PC-3 (cell line): ENCODE data around the gene INCA1. TPM values are rescaled to one million over a fixed set of nuclear protein-coding genes. Genes with fewer than 3 reads are reported as not detected.

ENCODE experiments used
- ATAC-seq: fragments of 200-7000 bp; cut with Tn5 transposase; 2 replicates; pipeline ENCODE4 v1.9.1; 2020; ENCODE audit warnings: mild to moderate bottlenecking, moderate library complexity
- BruUV-seq: library from RNA; stranded (reverse); fragments of 400-500 nt; replicated peaks from 2 replicates; lab custom pipeline; 2021; lab: Mats Ljungman, UMichigan
- CTCF ChIA-PET: fragments of 300-600 bp; sonication (Branson Sonifier 250); formaldehyde crosslinking; loops from one replicate; lab custom pipeline; 2022; ENCODE audit warnings: antibody characterized with exemption; lab: Charles Lee
- POLR2A ChIA-PET: fragments of 300-600 bp; sonication (Branson Sonifier 250); formaldehyde crosslinking; loops from one replicate; lab custom pipeline; 2022; ENCODE audit warnings: antibody characterized with exemption; ENCODE audit not compliant: unreplicated experiment; lab: Charles Lee
- DNase-seq: peaks from one replicate; pipeline ENCODE4 v3.0.0-alpha.2; 2015
- H2AFZ ChIP-seq: fragments of 300-600 bp; sonication (generic); 2 replicates; pipeline ENCODE4 v1.6.0; 2016; ENCODE audit warnings: antibody characterized with exemption, low read length
- H3F3A ChIP-seq: fragments of 300-600 bp; sonication (generic); one replicate; pipeline ENCODE4 v1.6.0; 2017; ENCODE audit warnings: antibody characterized with exemption, low read length, control low read depth, mild to moderate bottlenecking; ENCODE audit not compliant: unreplicated experiment
- H3K27ac ChIP-seq: fragments of 300-600 bp; sonication (generic); 2 replicates; pipeline ENCODE4 v1.5.1; 2016; ENCODE audit warnings: mild to moderate bottlenecking, low read length
- H3K27me3 ChIP-seq: fragments of 300-600 bp; sonication (generic); 2 replicates; pipeline ENCODE4 v1.6.1; 2016; ENCODE audit warnings: low read length, mixed read lengths
- H3K36me3 ChIP-seq: fragments of 300-600 bp; sonication (generic); 2 replicates; pipeline ENCODE4 v1.6.1; 2016; ENCODE audit warnings: low read depth, mixed run types, low read length, mixed read lengths
- H3K4me1 ChIP-seq: fragments of 300-600 bp; sonication (generic); 2 replicates; pipeline ENCODE4 v1.5.1; 2016; ENCODE audit warnings: low read length; ENCODE audit not compliant: insufficient read depth
- H3K4me2 ChIP-seq: fragments of 300-600 bp; sonication (generic); 2 replicates; pipeline ENCODE4 v1.6.0; 2016; ENCODE audit warnings: low read length
- H3K4me3 ChIP-seq: fragments of 300-600 bp; sonication (generic); 2 replicates; pipeline ENCODE4 v1.5.1; 2016; ENCODE audit warnings: mild to moderate bottlenecking, low read length, mixed read lengths
- H3K79me2 ChIP-seq: fragments of 300-600 bp; sonication (generic); 2 replicates; pipeline ENCODE4 v1.6.1; 2017; ENCODE audit warnings: low read length, mixed read lengths
- H3K9ac ChIP-seq: fragments of 300-600 bp; sonication (generic); 2 replicates; pipeline ENCODE4 v1.6.0; 2016; ENCODE audit warnings: mild to moderate bottlenecking, low read length
- H3K9me2 ChIP-seq: fragments of 300-600 bp; sonication (generic); replicated peaks from 2 replicates; pipeline ENCODE4 v1.6.1; 2016; ENCODE audit warnings: mixed run types, low read length, mixed read lengths
- H3K9me3 ChIP-seq: fragments of 300-600 bp; sonication (generic); 2 replicates; pipeline ENCODE4 v1.6.1; 2016; ENCODE audit warnings: low read length, mixed read lengths
- H4K20me1 ChIP-seq: fragments of 300-600 bp; sonication (generic); 2 replicates; pipeline ENCODE4 v1.6.1; 2016; ENCODE audit warnings: low read length, mixed read lengths
- CTCF ChIP-seq: fragments of 300-600 bp; sonication (generic); conservative IDR thresholded peaks from 2 replicates; pipeline ENCODE4 v1.5.1; 2017; ENCODE audit warnings: antibody characterized with exemption, low read depth, mild to moderate bottlenecking, low read length
- EZH2 ChIP-seq: fragments of 300-600 bp; sonication (generic); IDR thresholded peaks from one replicate; pipeline ENCODE4 v1.6.1; 2017; ENCODE audit warnings: antibody characterized with exemption, mild to moderate bottlenecking, low read length; ENCODE audit not compliant: unreplicated experiment
- EZH2phosphoT487 ChIP-seq: fragments of 300-600 bp; sonication (generic); IDR thresholded peaks from 2 replicates; pipeline ENCODE4 v1.6.1; 2018; ENCODE audit warnings: mild to moderate bottlenecking, antibody characterized with exemption, low read length, borderline replicate concordance
- intact Hi-C: fragments of 100-400 bp; cut with micrococcal nuclease; formaldehyde crosslinking; loops from 2 replicates; pipeline ENCODE4 v1.9.0; 2023
- total RNA-seq: library from RNA; depleted of rRNA; stranded (reverse); fragments of >200 nt; gene quantifications from 2 replicates; pipeline ENCODE4 v1.2.3, GENCODE V29; 2014

INCA1 gene
- total RNA-seq, 1 experiment from 2014 or later, result not detected

- H3K9ac ChIP-seq, result peak within 1 kb of the TSS; percentile 93
- H2AFZ ChIP-seq, result peak within 1 kb of the TSS; percentile 84
- peak within 1 kb of the TSS; percentile 85 for H3K27ac ChIP-seq
- peak within 1 kb of the TSS; percentile 98 for H3K4me2 ChIP-seq
- POLR2A ChIA-PET, result interaction anchor here (0.6 to 1.1 kb wide), 4 partner anchors 9 to 944 kb away, joined by 3 to 4 read pairs (median 3); partner anchors contain the start of genes SLC25A11 and SPAG7
- ATAC-seq (peak; percentile 32), DNase-seq (peak; percentile 80)
- CTCF ChIA-PET, result no interaction called here
- H3K27me3 ChIP-seq, result no peaks in the 10 kb centered on the region
- peak within 1 kb of the TSS; percentile 90 for H3K4me3 ChIP-seq
- BruUV-seq, result no TSS peak
- no peaks in the 10 kb centered on the region for H3K9me3 ChIP-seq
- no peaks in the 10 kb centered on the region for H3F3A ChIP-seq
- TF ChIP-seq EZH2 (no peak), CTCF (no peak), EZH2phosphoT487 (no peak)
- intact Hi-C loops, result no loop called here
- no peaks in the 10 kb centered on the region for H3K9me2 ChIP-seq
- peaks cover 30% of the 10 kb centered on the region for H3K4me1 ChIP-seq
- peaks cover 52% of the 10 kb centered on the region for H3K79me2 ChIP-seq
- H3K36me3 ChIP-seq, result peaks cover 24% of the 10 kb centered on the region
- H4K20me1 ChIP-seq, result peaks cover 26% of the 10 kb centered on the region
These were observed 49.0 kb downstream of the INCA1 start, which contains the start of gene PFN1 for GRCh38 chr17:4948166-4948930. Gene PFN1 (minus strand): TSS chr17:4948530. CDS start chr17:4948394, 136 bp downstream.

- H2AFZ ChIP-seq, result no peak overlapping the region
- H3K27ac ChIP-seq, result peak overlapping the region; percentile 85
- peak; percentile 38 for DNase-seq
- H4K20me1 ChIP-seq, result peaks cover 26% of the 10 kb centered on the region
- H3K9me3 ChIP-seq, result no peaks in the 10 kb centered on the region
- peak overlapping the region; percentile 98 for H3K4me2 ChIP-seq
- H3K9me2 ChIP-seq, result no peaks in the 10 kb centered on the region
- peak overlapping the region; percentile 90 for H3K4me3 ChIP-seq
- no peaks in the 10 kb centered on the region for H3F3A ChIP-seq
- H3K9ac ChIP-seq, result peak overlapping the region; percentile 93
- peaks cover 60% of the 10 kb centered on the region for H3K79me2 ChIP-seq
- no peak for ATAC-seq
- BruUV-seq, result no TSS peak
- ChIA-PET CTCF (no interaction called here), POLR2A (interaction anchor here (0.6 to 0.7 kb wide), 2 partner anchors 113 to 944 kb away, joined by 3 to 4 read pairs; no protein-coding TSS in a partner anchor)
- no peak for TF ChIP-seq EZH2
- TF ChIP-seq EZH2phosphoT487, result no peak
- intact Hi-C loops, result loop anchor here (2.0 kb wide), 1 partner anchor 49 kb away; the partner anchor contains the start of genes INCA1 and KIF1C
- no peaks in the 10 kb centered on the region for H3K27me3 ChIP-seq
- peaks cover 30% of the 10 kb centered on the region for H3K4me1 ChIP-seq
- peaks cover 28% of the 10 kb centered on the region for H3K36me3 ChIP-seq
These were observed 49.7 kb downstream of the INCA1 start for GRCh38 chr17:4947411-4948165.

GRCh38 chr17:4947010-4947410, 50.3 kb downstream of the INCA1 start:
- Histone ChIP-seq H3K79me2 (peaks cover 66% of the 10 kb centered on the region), H3K4me3 (peak overlapping the region; percentile 90), H3K9me3 (no peaks in the 10 kb centered on the region), H3F3A (no peaks in the 10 kb centered on the region), H3K4me2 (peak overlapping the region; percentile 98), H3K9me2 (no peaks in the 10 kb centered on the region), H4K20me1 (peaks cover 26% of the 10 kb centered on the region), H3K4me1 (peaks cover 31% of the 10 kb centered on the region), H2AFZ (no peak overlapping the region), H3K9ac (peak overlapping the region; percentile 93), H3K27me3 (no peaks in the 10 kb centered on the region), H3K36me3 (peaks cover 28% of the 10 kb centered on the region), H3K27ac (peak overlapping the region; percentile 28)
- ChIA-PET POLR2A (no interaction called here), CTCF (no interaction called here)
- ATAC-seq, result no peak
- intact Hi-C loops, result loop anchor here (2.0 kb wide), 1 partner anchor 50 kb away; the partner anchor contains the start of genes INCA1 and KIF1C
- no TSS peak for BruUV-seq
- TF ChIP-seq CTCF, result no peak
- TF ChIP-seq EZH2phosphoT487, result no peak
- TF ChIP-seq EZH2, result no peak
- DNase-seq, result no peak
